Neural progenitor cell (in vitro differentiated cells): ENCODE measurements around the gene NSMCE1. TPM values are rescaled to one million over a fixed set of nuclear protein-coding genes. Genes with fewer than 3 reads are reported as not detected.

Source experiments
- DNase-seq: peaks from one replicate; pipeline ENCODE4 v3.0.0-alpha.2; 2016; ENCODE audit warnings: low spot score
- H2AFZ ChIP-seq: fragments of 200-600 bp; sonication (generic); replicated peaks from 2 replicates; pipeline ENCODE4 v1.6.1; 2016; ENCODE audit warnings: antibody characterized with exemption
- H3F3A ChIP-seq: fragments of 200-600 bp; sonication (generic); 2 replicates; pipeline ENCODE4 v1.6.1; 2016; ENCODE audit warnings: antibody characterized with exemption, low read depth
- H3K27ac ChIP-seq: fragments of 200-600 bp; sonication (generic); 2 replicates; pipeline ENCODE4 v1.5.1; 2016; ENCODE audit warnings: mild to moderate bottlenecking
- H3K27me3 ChIP-seq: fragments of 200-600 bp; sonication (generic); 2 replicates; pipeline ENCODE4 v1.6.1; 2016; ENCODE audit warnings: mild to moderate bottlenecking, moderate library complexity
- H3K36me3 ChIP-seq: fragments of 200-600 bp; sonication (generic); 2 replicates; pipeline ENCODE4 v1.5.1; 2016
- H3K4me1 ChIP-seq: fragments of 200-600 bp; sonication (generic); 2 replicates; pipeline ENCODE4 v1.6.1; 2016; ENCODE audit warnings: mixed run types
- H3K4me2 ChIP-seq: fragments of 200-600 bp; sonication (generic); 2 replicates; pipeline ENCODE4 v1.6.1; 2016
- H3K4me3 ChIP-seq: fragments of 200-600 bp; sonication (generic); 2 replicates; pipeline ENCODE4 v1.5.1; 2016
- H3K79me2 ChIP-seq: fragments of 200-600 bp; sonication (generic); 2 replicates; pipeline ENCODE4 v1.6.1; 2016; ENCODE audit warnings: low read depth
- H3K9ac ChIP-seq: fragments of 200-600 bp; sonication (generic); 2 replicates; pipeline ENCODE4 v1.6.1; 2016
- H3K9me3 ChIP-seq: fragments of 200-600 bp; sonication (generic); 2 replicates; pipeline ENCODE4 v1.5.1; 2016; ENCODE audit warnings: low read depth
- H4K20me1 ChIP-seq: fragments of 200-600 bp; sonication (generic); 2 replicates; pipeline ENCODE4 v1.6.1; 2016; ENCODE audit warnings: low read depth
- H3K27ac Mint-ChIP-seq: 3 replicates; pipeline ENCODE4 v1.8.0; 2021; ENCODE audit warnings: mixed read lengths
- H3K27me3 Mint-ChIP-seq: 2 replicates; pipeline ENCODE4 v1.8.0; 2022; ENCODE audit warnings: low read depth, mild to moderate bottlenecking, inconsistent platforms, moderate library complexity, mixed read lengths; ENCODE audit not compliant: insufficient read depth
- H3K36me3 Mint-ChIP-seq: 3 replicates; pipeline ENCODE4 v1.8.0; 2021; ENCODE audit warnings: mixed read lengths
- H3K4me1 Mint-ChIP-seq: 3 replicates; pipeline ENCODE4 v1.8.0; 2021; ENCODE audit warnings: mixed read lengths
- H3K4me3 Mint-ChIP-seq: 3 replicates; pipeline ENCODE4 v1.8.0; 2021; ENCODE audit warnings: mild to moderate bottlenecking, moderate library complexity, mixed read lengths
- H3K9me3 Mint-ChIP-seq: 3 replicates; pipeline ENCODE4 v1.8.0; 2020; ENCODE audit warnings: mixed read lengths
- CTCF ChIP-seq: fragments of 200-600 bp; sonication (generic); IDR thresholded peaks from 2 replicates; pipeline ENCODE4 v1.5.1; 2017; ENCODE audit warnings: antibody characterized with exemption, mild to moderate bottlenecking
- EZH2 ChIP-seq: fragments of 200-600 bp; sonication (generic); IDR thresholded peaks from 2 replicates; pipeline ENCODE4 v1.6.1; 2017; ENCODE audit warnings: antibody characterized with exemption, mild to moderate bottlenecking, moderate library complexity
- EZH2phosphoT487 ChIP-seq: fragments of 200-600 bp; sonication (generic); IDR thresholded peaks from 2 replicates; pipeline ENCODE4 v1.6.1; 2017; ENCODE audit warnings: antibody characterized with exemption
- total RNA-seq: library from RNA; depleted of rRNA; stranded (reverse); fragments of >200 nt; gene quantifications from 2 replicates; pipeline ENCODE4 v1.2.3, GENCODE V29; 2015; ENCODE audit warnings: low replicate concordance

Gene NSMCE1
- total RNA-seq, 1 donor from 2014 or later: 83.4 TPM

GRCh38 chr16:27244363-27244755, 24.2 kb downstream of the NSMCE1 start:
- no peak overlapping the region for H3K9ac ChIP-seq

DNA sequence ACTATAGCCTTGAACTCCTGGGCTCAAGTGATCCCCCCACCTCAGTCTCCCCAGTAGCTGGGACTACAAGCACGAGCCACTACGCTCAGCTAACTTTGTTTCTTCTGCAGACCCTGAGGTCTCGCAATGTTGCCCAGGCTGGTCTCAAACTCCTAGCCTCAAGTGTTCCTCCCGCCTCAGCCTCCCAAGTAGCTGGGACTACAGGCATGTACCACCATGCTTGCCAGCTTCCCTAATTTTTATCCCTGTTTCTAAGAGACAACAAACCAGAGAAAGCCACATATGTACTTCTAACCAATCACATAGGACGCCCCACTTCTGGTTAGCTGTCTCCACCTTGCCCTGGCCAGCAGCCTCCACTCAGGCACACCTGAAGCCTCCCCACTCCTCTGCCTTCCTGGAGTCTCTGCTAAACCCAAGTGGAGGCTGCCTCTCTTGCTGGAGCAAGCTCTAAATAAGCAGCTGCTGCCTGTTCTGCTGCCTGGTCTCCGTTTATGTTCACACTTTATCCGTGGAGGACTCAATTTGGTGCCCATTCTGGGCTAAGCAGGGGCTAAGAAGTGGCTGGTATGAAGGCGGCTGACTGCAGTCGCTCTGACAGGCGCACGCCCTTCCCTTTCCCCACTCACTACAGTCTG, 24.7 kb downstream of the NSMCE1 start:
- H3K27me3 ChIP-seq: no peaks in the 10 kb centered on the region
- peaks cover 11% of the 10 kb centered on the region for H3K4me1 ChIP-seq
- H4K20me1 ChIP-seq: peaks cover 25% of the 10 kb centered on the region
- Mint-ChIP-seq H3K27ac (no peak overlapping the region), H3K9me3 (no peaks in the 10 kb centered on the region), H3K4me1 (peaks cover 38% of the 10 kb centered on the region), H3K27me3 (peaks cover 11% of the 10 kb centered on the region), H3K4me3 (no peak overlapping the region), H3K36me3 (no peaks in the 10 kb centered on the region)
- H3K36me3 ChIP-seq: no peaks in the 10 kb centered on the region
- H3K9me3 ChIP-seq: no peaks in the 10 kb centered on the region
- no peaks in the 10 kb centered on the region for H3K79me2 ChIP-seq
- no peak for DNase-seq
- no peak overlapping the region for H2AFZ ChIP-seq
- TF ChIP-seq CTCF: no peak
- TF ChIP-seq EZH2: no peak
- no peak for TF ChIP-seq EZH2phosphoT487
- no peak overlapping the region for H3K4me3 ChIP-seq
- H3F3A ChIP-seq: peaks cover 3% of the 10 kb centered on the region
- H3K27ac ChIP-seq: no peak overlapping the region
- H3K9ac ChIP-seq: no peak overlapping the region
- no peak overlapping the region for H3K4me2 ChIP-seq

More at GRCh38 chr16:27244363-27244755, 24.2 kb downstream of the NSMCE1 start:
- TF ChIP-seq CTCF (no peak), EZH2 (no peak), EZH2phosphoT487 (no peak)
- Mint-ChIP-seq H3K27me3 (peaks cover 8% of the 10 kb centered on the region), H3K4me3 (no peak overlapping the region), H3K4me1 (peaks cover 34% of the 10 kb centered on the region), H3K9me3 (no peaks in the 10 kb centered on the region), H3K27ac (peak overlapping the region; percentile 46), H3K36me3 (no peaks in the 10 kb centered on the region)
- no peaks in the 10 kb centered on the region for H3K27me3 ChIP-seq
- H3F3A ChIP-seq: peaks cover 8% of the 10 kb centered on the region
- H3K27ac ChIP-seq: no peak overlapping the region
- no peaks in the 10 kb centered on the region for H3K79me2 ChIP-seq
- H3K9me3 ChIP-seq: no peaks in the 10 kb centered on the region
- H3K4me1 ChIP-seq: peaks cover 11% of the 10 kb centered on the region
- no peak overlapping the region for H2AFZ ChIP-seq
- no peak overlapping the region for H3K4me3 ChIP-seq
- H3K36me3 ChIP-seq: no peaks in the 10 kb centered on the region
- H3K4me2 ChIP-seq: no peak overlapping the region
- DNase-seq: no peak
- H4K20me1 ChIP-seq: peaks cover 25% of the 10 kb centered on the region

GRCh38 chr16:27242868-27243590, 25.5 kb downstream of the NSMCE1 start:
- Histone ChIP-seq H3K4me3 (no peak overlapping the region), H3K9me3 (no peaks in the 10 kb centered on the region), H3K27ac (no peak overlapping the region), H3K4me1 (peaks cover 11% of the 10 kb centered on the region), H3K9ac (no peak overlapping the region), H3K27me3 (no peaks in the 10 kb centered on the region), H3K79me2 (no peaks in the 10 kb centered on the region), H2AFZ (no peak overlapping the region), H3F3A (no peaks in the 10 kb centered on the region), H4K20me1 (peaks cover 25% of the 10 kb centered on the region), H3K36me3 (no peaks in the 10 kb centered on the region), H3K4me2 (peak overlapping the region; percentile 48)
- peaks cover 43% of the 10 kb centered on the region for H3K4me1 Mint-ChIP-seq
- no peaks in the 10 kb centered on the region for H3K9me3 Mint-ChIP-seq
- peak overlapping the region; percentile 58 for H3K27ac Mint-ChIP-seq
- H3K4me3 Mint-ChIP-seq: peak overlapping the region; percentile 5
- no peak for TF ChIP-seq EZH2
- no peak for TF ChIP-seq CTCF
- TF ChIP-seq EZH2phosphoT487: no peak
- H3K27me3 Mint-ChIP-seq: peaks cover 11% of the 10 kb centered on the region
- peak; percentile 62 for DNase-seq
- H3K36me3 Mint-ChIP-seq: no peaks in the 10 kb centered on the region
